ENCODE data around the gene PIH1D1. TPM values are rescaled to one million over a fixed set of nuclear protein-coding genes. Genes with fewer than 3 reads are reported as not detected.

Gene PIH1D1
- polyA plus RNA-seq, 1 donor from 2014 or later = 145 TPM

- Histone ChIP-seq H3K79me2 (replicated peaks; ENCODE audit: insufficient read depth, low read length) (no peaks in the 10 kb centered on the region), H3K27ac (ENCODE audit: low read length) (no peak overlapping the region), H3K9me2 (ENCODE audit: insufficient read depth, low read length) (no peaks in the 10 kb centered on the region), H2AFZ (ENCODE audit: low read depth, low read length) (no peak overlapping the region), H3K9me3 (ENCODE audit: low read length) (no peaks in the 10 kb centered on the region), H3K4me3 (ENCODE audit: low read length) (no peak overlapping the region), H3K27me3 (ENCODE audit: insufficient read depth, low read depth, low read length) (peaks cover 47% of the 10 kb centered on the region), H4K20me1 (ENCODE audit: insufficient read depth) (no peaks in the 10 kb centered on the region), H3F3A (ENCODE audit: insufficient read depth, low read length, poor library complexity, severe bottlenecking) (no peaks in the 10 kb centered on the region), H3K9ac (ENCODE audit: low read length) (no peak overlapping the region), H3K36me3 (ENCODE audit: insufficient read depth, low read length) (no peaks in the 10 kb centered on the region), H3K4me2 (ENCODE audit: low read length) (no peak overlapping the region)
- TF ChIP-seq, protein P1, sequence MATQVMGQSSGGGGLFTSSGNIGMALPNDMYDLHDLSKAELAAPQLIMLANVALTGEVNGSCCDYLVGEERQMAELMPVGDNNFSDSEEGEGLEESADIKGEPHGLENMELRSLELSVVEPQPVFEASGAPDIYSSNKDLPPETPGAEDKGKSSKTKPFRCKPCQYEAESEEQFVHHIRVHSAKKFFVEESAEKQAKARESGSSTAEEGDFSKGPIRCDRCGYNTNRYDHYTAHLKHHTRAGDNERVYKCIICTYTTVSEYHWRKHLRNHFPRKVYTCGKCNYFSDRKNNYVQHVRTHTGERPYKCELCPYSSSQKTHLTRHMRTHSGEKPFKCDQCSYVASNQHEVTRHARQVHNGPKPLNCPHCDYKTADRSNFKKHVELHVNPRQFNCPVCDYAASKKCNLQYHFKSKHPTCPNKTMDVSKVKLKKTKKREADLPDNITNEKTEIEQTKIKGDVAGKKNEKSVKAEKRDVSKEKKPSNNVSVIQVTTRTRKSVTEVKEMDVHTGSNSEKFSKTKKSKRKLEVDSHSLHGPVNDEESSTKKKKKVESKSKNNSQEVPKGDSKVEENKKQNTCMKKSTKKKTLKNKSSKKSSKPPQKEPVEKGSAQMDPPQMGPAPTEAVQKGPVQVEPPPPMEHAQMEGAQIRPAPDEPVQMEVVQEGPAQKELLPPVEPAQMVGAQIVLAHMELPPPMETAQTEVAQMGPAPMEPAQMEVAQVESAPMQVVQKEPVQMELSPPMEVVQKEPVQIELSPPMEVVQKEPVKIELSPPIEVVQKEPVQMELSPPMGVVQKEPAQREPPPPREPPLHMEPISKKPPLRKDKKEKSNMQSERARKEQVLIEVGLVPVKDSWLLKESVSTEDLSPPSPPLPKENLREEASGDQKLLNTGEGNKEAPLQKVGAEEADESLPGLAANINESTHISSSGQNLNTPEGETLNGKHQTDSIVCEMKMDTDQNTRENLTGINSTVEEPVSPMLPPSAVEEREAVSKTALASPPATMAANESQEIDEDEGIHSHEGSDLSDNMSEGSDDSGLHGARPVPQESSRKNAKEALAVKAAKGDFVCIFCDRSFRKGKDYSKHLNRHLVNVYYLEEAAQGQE (IDR thresholded peaks at IDR 0.05; ENCODE audit: borderline replicate concordance) = no peak
- TF ChIP-seq CTCF (IDR thresholded peaks at IDR 0.05; ENCODE audit: poor library complexity, severe bottlenecking) = no peak
- TF ChIP-seq MXI1 (conservative IDR thresholded peaks at IDR 0.05; ENCODE audit: poor library complexity, severe bottlenecking) = no peak
- TF ChIP-seq RAD21 (conservative IDR thresholded peaks at IDR 0.05) = no peak
Observed at GRCh38 chr19:49419173-49419572, 32.4 kb downstream of the PIH1D1 start.

DNA sequence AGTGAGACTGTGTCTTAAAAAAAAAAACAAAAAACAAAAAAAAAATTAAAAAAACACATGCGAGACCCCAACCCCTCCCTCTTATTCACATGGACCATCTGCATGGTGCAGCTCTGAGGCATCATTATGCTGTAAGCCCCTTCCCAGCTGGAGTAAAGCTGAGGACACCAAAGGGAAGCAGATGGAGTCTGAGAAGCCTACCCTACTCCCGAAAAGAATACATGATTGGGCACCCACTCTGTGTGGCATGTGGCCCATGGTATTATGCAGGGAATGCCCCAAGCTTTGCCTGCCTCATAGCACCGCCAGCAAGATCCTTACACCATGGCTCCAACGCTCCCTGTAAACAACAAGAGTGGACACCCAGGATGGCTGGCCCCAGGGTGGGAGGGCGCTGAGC is 33.1 kb downstream of the PIH1D1 start:
- Histone ChIP-seq H3K9me2 (ENCODE audit: insufficient read depth, low read length) (no peaks in the 10 kb centered on the region), H2AFZ (ENCODE audit: low read depth, low read length) (no peak overlapping the region), H3K4me2 (ENCODE audit: low read length) (no peak overlapping the region), H3K9ac (ENCODE audit: low read length) (no peak overlapping the region), H3K4me3 (ENCODE audit: low read length) (no peak overlapping the region), H4K20me1 (ENCODE audit: insufficient read depth) (no peaks in the 10 kb centered on the region), H3K79me2 (replicated peaks; ENCODE audit: insufficient read depth, low read length) (no peaks in the 10 kb centered on the region), H3K27me3 (ENCODE audit: insufficient read depth, low read depth, low read length) (peaks cover 41% of the 10 kb centered on the region), H3K36me3 (ENCODE audit: insufficient read depth, low read length) (no peaks in the 10 kb centered on the region), H3F3A (ENCODE audit: insufficient read depth, low read length, poor library complexity, severe bottlenecking) (no peaks in the 10 kb centered on the region), H3K27ac (ENCODE audit: low read length) (no peak overlapping the region), H3K9me3 (ENCODE audit: low read length) (no peaks in the 10 kb centered on the region)
- no peak for TF ChIP-seq EZH2 (IDR thresholded peaks at IDR 0.05; ENCODE audit: borderline replicate concordance, insufficient read depth, low read length, poor library complexity, severe bottlenecking)
- TF ChIP-seq, protein P1 (IDR thresholded peaks at IDR 0.05; ENCODE audit: borderline replicate concordance) = no peak
- TF ChIP-seq POLR2AphosphoS5 (IDR thresholded peaks at IDR 0.05) = no peak
- no peak for TF ChIP-seq MXI1 (conservative IDR thresholded peaks at IDR 0.05; ENCODE audit: poor library complexity, severe bottlenecking)
- no peak for TF ChIP-seq SMC3 (conservative IDR thresholded peaks at IDR 0.05; ENCODE audit: poor library complexity)
- no peak for TF ChIP-seq EP300 (conservative IDR thresholded peaks at IDR 0.05; ENCODE audit: poor library complexity, severe bottlenecking)
- no peak for TF ChIP-seq RAD21 (conservative IDR thresholded peaks at IDR 0.05)
- TF ChIP-seq CTCF (IDR thresholded peaks at IDR 0.05; ENCODE audit: poor library complexity, severe bottlenecking) = no peak
- no peak for TF ChIP-seq TAF1 (IDR thresholded peaks at IDR 0.05; ENCODE audit: low read depth)
